Heart left ventricle (tissue), 16 donors: Measurements from ENCODE around the gene MGMT. TPM values are rescaled to one million over a fixed set of nuclear protein-coding genes. Genes with fewer than 3 reads are reported as not detected.

ENCODE experiments used
- ATAC-seq, 4 donors: fragments of 200-7000 bp; cut with Tn5 transposase; one replicate each; pipeline ENCODE4 v1.9.1; 2020 to 2022; ENCODE audit warnings: moderate library complexity in 4 of 4, mild to moderate bottlenecking in 3 of 4, moderate number of reproducible peaks in 1 of 4
- DNase-seq, 5 donors: peaks; one replicate each; pipeline ENCODE4 v3.0.0-alpha.2; 2020
- H3K27ac ChIP-seq, 12 donors: fragments of 200-600 bp; sonication (generic) in 4 of 12; one replicate each; pipeline versions ENCODE4 v1.5.0 to v1.8.0; 2016 to 2022; ENCODE audit warnings: mild to moderate bottlenecking in 2 of 12
- H3K27me3 ChIP-seq, 9 donors: fragments of 200-600 bp; sonication (generic) in 2 of 9; one replicate each; pipeline versions ENCODE4 v1.5.1 to v1.8.0; 2016 to 2022; ENCODE audit warnings: mild to moderate bottlenecking in 3 of 9
- H3K36me3 ChIP-seq, 9 donors: fragments of 200-600 bp; sonication (generic) in 2 of 9; one replicate each; pipeline versions ENCODE4 v1.5.0 to v1.8.0; 2018 to 2022; ENCODE audit warnings: mild to moderate bottlenecking in 2 of 9
- H3K4me1 ChIP-seq, 12 donors: fragments of 200-600 bp; sonication (generic) in 4 of 12; one replicate each; pipeline versions ENCODE4 v1.5.0 to v1.8.0; 2016 to 2022; ENCODE audit warnings: mild to moderate bottlenecking in 3 of 12
- H3K4me3 ChIP-seq, 12 donors: fragments of 200-600 bp; sonication (generic) in 4 of 12; one replicate each; pipeline versions ENCODE4 v1.5.0 to v1.8.0; 2017 to 2022; ENCODE audit warnings: mild to moderate bottlenecking in 9 of 12, moderate library complexity in 4 of 12
- H3K9me3 ChIP-seq, 12 donors: fragments of 200-600 bp; sonication (generic) in 4 of 12; one replicate each; pipeline versions ENCODE4 v1.5.0 to v1.8.0; 2016 to 2022; ENCODE audit warnings: mild to moderate bottlenecking in 1 of 12
- POLR2A ChIP-seq, 2 donors: fragments of 450-650 bp; IDR thresholded peaks; one replicate each; pipeline ENCODE4 v1.6.1; 2017; ENCODE audit warnings: antibody characterized with exemption in 2 of 2, mild to moderate bottlenecking in 2 of 2, moderate library complexity in 2 of 2
- WGBS, 4 donors: extraction: QIAGEN DNeasy Blood & Tissue Kit in 2 of 4; methylation state at CpG; one replicate each; pipeline versions ENCODE4 v1.1.5 to v1.1.7; 2013 to 2018; 5-methylcytosine and 5-hydroxymethylcytosine counted together
- intact Hi-C, 10 donors: fragments of 100-400 bp; cut with DNase I; formaldehyde crosslinking; loops; one replicate each; pipeline versions ENCODE4 v1.11.1 to v1.14.2; 2022
- polyA plus RNA-seq, 2 donors: library from polyadenylated mRNA; stranded (reverse); fragments of 200-250 nt; gene quantifications; one replicate each; pipeline ENCODE4 v1.2.3, GENCODE V29; 2013
- total RNA-seq, 9 donors: library from RNA; depleted of rRNA in 2 of 9; stranded (reverse); fragments of >200 nt in 2 of 9; fragmentation: NEBNext Ultra II Directional in 3 of 9; extraction: Animal tissue kit (Norgen Biotek cat#: 25700) in 3 of 9; gene quantifications; one replicate each; pipeline versions ENCODE4 v1.1.0 to v1.2.4, GENCODE V29; 2016 to 2023
- TF ChIP-seq, protein P1 (sequence below), 12 donors: fragments of 200-600 bp; sonication (generic) in 4 of 12; IDR thresholded peaks; one replicate each; pipeline versions ENCODE4 v1.5.0 to v1.8.0; 2018 to 2022; ENCODE audit warnings: antibody characterized with exemption in 12 of 12, mild to moderate bottlenecking in 5 of 12
- donor health status: ischemic (EF 13 %, LVEDD 7.1; RV severe dilation, severe dysfunction).
- donor health status: healthy with polysubstance abuse.
- donor health status: DM: no; HTN: yes; CAD: no.
- donor health status: DM: no; HTN: no; CAD: no.
- donor health status: ischemic (EF 25% LVEDD 6.9; RV normal size, moderate dysfunction).
- donor health status: ischemic (EF 25% LVEDD 5.7; RV mildly dilated, moderate dysfunction).
- donor health status: healthy.
- donor health status: DM: yes; HTN: yes; CAD: no.
- donor health status: ischemic (EF 35%, LVEDD 5.7; RV mildly dilated, moderate dysfunction).
- donor health status: nonischemic (EF 11% LVEDD 7.7; RV severe dilation, severe dysfunction).
- donor health status: DM: yes; HTN: yes; CAD: no.
- donor health status: PGD.
- donor health status: ischemic (EF 29% LVEDD 5.4; RV normal size, mild dysfunction).
- donor health status: nonischemic (EF 23%, LVEDD 6.1; RV moderate dilation, normal function).

The MGMT gene
- total and polyA plus RNA-seq, 11 donors: 6.2 to 25.3 (median 11.6) TPM

DNA sequence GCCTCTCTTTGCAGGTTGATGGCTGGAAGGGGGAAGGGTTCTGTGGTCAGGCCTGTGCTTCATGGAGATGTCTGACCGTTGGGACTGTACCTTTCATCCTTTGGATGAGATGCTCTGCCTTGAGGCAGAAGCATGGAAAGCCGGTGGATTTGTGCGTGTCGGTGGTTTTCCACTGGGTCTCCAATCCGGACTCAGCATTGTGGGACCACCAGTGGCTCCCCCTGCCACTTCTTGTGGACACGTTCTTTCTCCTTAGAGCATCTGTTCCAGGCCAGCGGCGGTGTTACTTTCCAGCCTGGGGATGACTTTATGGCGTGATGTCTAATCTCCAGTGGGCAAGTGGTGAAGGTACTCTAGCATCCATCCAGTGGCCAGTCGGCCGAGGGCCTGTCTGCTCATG, 178.4 kb downstream of the MGMT start:
- no peak for ATAC-seq
- TF ChIP-seq POLR2A (IDR thresholded peaks at IDR 0.05): no peak
- TF ChIP-seq, protein P1, sequence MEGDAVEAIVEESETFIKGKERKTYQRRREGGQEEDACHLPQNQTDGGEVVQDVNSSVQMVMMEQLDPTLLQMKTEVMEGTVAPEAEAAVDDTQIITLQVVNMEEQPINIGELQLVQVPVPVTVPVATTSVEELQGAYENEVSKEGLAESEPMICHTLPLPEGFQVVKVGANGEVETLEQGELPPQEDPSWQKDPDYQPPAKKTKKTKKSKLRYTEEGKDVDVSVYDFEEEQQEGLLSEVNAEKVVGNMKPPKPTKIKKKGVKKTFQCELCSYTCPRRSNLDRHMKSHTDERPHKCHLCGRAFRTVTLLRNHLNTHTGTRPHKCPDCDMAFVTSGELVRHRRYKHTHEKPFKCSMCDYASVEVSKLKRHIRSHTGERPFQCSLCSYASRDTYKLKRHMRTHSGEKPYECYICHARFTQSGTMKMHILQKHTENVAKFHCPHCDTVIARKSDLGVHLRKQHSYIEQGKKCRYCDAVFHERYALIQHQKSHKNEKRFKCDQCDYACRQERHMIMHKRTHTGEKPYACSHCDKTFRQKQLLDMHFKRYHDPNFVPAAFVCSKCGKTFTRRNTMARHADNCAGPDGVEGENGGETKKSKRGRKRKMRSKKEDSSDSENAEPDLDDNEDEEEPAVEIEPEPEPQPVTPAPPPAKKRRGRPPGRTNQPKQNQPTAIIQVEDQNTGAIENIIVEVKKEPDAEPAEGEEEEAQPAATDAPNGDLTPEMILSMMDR (IDR thresholded peaks at IDR 0.05): no peak
- no peak overlapping the region for H3K27ac ChIP-seq
- no peaks in the 10 kb centered on the region for H3K4me1 ChIP-seq
- intact Hi-C loops: loop anchor here in 1 of 10 donors (5.0 kb wide), 1 partner anchor 42 kb away; no protein-coding TSS in a partner anchor
- WGBS, 4 donors: 96 to 99% (median 97%) methylated on average over 11 of the region's 11 CpGs
- no peaks in the 10 kb centered on the region for H3K27me3 ChIP-seq
- no peak overlapping the region for H3K4me3 ChIP-seq
- DNase-seq: no peak
- H3K36me3 ChIP-seq: no peaks in the 10 kb centered on the region
- no peaks in the 10 kb centered on the region for H3K9me3 ChIP-seq

DNA sequence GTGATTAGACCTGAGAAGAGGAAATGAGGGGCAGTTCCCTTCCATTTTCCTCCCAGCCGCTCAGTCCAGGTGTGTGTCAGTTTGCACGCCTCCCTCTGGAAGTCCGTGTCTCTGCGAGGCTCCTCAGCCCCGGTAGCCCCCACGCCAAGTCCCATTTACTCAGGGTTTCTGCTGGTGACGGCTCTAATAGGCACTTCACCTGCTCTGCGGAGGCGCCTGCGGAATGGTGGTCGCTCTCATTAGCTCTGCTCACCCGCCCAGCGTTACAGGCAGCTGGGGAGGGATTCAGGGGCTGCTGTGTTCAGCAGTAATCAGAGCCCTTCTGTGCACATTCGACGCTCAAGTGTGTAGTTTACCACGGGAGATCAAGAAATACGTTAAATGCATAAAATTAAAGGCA, 179.9 kb downstream of the MGMT start:
- Histone ChIP-seq H3K4me1 (no peaks in the 10 kb centered on the region), H3K9me3 (no peaks in the 10 kb centered on the region), H3K27me3 (no peaks in the 10 kb centered on the region), H3K27ac (no peak overlapping the region), H3K4me3 (no peak overlapping the region), H3K36me3 (no peaks in the 10 kb centered on the region)
- TF ChIP-seq POLR2A (IDR thresholded peaks at IDR 0.05): no peak
- TF ChIP-seq, protein P1 (IDR thresholded peaks at IDR 0.05): no peak
- intact Hi-C loops: loop anchor here in 1 of 10 donors (5.0 kb wide), 1 partner anchor 40 kb away; no protein-coding TSS in a partner anchor
- DNase-seq (no peak), ATAC-seq (no peak)
- WGBS, 4 donors: 90 to 96% (median 95%) methylated on average over 17 of the region's 17 CpGs

DNA sequence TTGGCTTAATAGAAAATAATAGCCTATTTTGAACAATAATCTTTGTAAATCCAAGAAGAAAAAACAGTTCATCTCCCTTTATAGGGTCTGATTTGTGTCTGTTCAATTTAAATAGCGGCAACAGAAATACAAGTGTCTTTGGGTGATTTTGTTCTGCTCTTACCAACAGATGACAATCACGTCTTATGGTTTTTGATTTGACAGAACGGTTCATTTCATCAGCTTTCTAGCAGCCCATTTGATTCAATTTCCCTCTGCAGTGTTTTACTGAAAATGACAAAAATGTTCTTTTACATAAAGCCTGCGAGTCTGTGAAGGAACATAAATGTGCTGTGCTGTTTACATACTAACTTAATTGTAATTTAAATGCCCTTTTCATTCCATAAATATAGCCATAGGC, 180.5 kb downstream of the MGMT start:
- 94 to 97% (median 97%) methylated on average over 4 of the region's 4 CpGs for WGBS, 4 donors
- Histone ChIP-seq H3K27me3 (no peaks in the 10 kb centered on the region), H3K36me3 (no peaks in the 10 kb centered on the region), H3K4me1 (no peaks in the 10 kb centered on the region), H3K9me3 (no peaks in the 10 kb centered on the region), H3K4me3 (no peak overlapping the region), H3K27ac (no peak overlapping the region)
- TF ChIP-seq, protein P1 (IDR thresholded peaks at IDR 0.05): no peak
- TF ChIP-seq POLR2A (IDR thresholded peaks at IDR 0.05): no peak
- DNase-seq (no peak), ATAC-seq (no peak)
- intact Hi-C loops: loop anchor here in 1 of 10 donors (5.0 kb wide), 1 partner anchor 40 kb away; no protein-coding TSS in a partner anchor

DNA sequence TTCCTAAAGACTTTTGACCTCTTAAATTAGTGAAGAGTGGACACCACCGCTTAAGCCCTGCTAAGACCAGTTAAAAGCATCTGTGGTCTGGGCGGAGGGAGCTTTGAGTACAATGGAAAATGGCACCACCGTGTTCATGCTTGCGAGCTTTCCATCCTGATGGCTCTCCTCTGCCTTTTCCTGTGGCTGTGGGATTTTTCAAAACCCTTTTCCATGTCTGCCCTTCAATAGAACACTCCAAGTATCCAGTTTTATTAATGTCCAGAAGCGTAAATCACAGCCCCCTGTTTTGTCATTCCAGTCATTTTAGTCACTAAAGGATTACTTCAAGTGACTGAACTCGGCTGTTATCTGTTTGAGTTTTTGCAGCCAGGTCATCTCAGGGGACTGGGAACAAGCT, 181.8 kb downstream of the MGMT start:
- Histone ChIP-seq H3K36me3 (no peaks in the 10 kb centered on the region), H3K4me1 (no peaks in the 10 kb centered on the region), H3K9me3 (no peaks in the 10 kb centered on the region), H3K4me3 (no peak overlapping the region), H3K27me3 (no peaks in the 10 kb centered on the region), H3K27ac (no peak overlapping the region)
- intact Hi-C loops: loop anchor here in 1 of 10 donors (5.0 kb wide), 1 partner anchor 38 kb away; no protein-coding TSS in a partner anchor
- 85 to 95% (median 93%) methylated on average over 6 of the region's 6 CpGs for WGBS, 4 donors
- no peak for ATAC-seq
- DNase-seq: no peak
- TF ChIP-seq POLR2A (IDR thresholded peaks at IDR 0.05): no peak

DNA sequence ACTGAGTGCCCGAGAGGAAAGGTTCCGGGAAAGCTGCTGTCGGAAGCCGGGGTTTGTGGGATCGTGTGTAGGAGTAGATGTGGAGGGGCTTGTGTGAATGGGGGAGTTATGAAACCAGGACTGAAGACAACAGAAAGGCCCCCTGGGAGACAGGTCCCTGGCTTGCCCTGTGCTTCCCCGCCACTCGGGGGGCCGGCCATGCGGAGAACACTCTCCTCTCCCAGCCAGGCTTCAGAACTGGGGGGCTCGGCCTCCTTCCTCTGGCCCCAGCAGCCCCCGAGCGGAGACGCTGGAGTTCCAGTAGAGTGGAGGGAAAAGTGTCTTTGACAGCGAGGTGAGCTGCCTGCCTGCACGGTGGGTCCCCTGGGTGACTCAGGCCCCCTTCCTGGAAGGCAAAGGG, 185.0 kb downstream of the MGMT start:
- WGBS, 4 donors: 93 to 97% (median 94%) methylated on average over 15 of the region's 15 CpGs
- H3K27ac ChIP-seq: no peak overlapping the region
- H3K36me3 ChIP-seq: no peaks in the 10 kb centered on the region
- no peaks in the 10 kb centered on the region for H3K27me3 ChIP-seq
- no peak overlapping the region for H3K4me3 ChIP-seq
- ATAC-seq (no peak), DNase-seq (no peak)
- TF ChIP-seq, protein P1 (IDR thresholded peaks at IDR 0.05): no peak
- TF ChIP-seq POLR2A (IDR thresholded peaks at IDR 0.05): no peak
- H3K4me1 ChIP-seq: no peaks in the 10 kb centered on the region
- intact Hi-C loops: no loop called here
- no peaks in the 10 kb centered on the region for H3K9me3 ChIP-seq
